ENCODE measurements around the gene GAS7.

GAS7 gene

DNA sequence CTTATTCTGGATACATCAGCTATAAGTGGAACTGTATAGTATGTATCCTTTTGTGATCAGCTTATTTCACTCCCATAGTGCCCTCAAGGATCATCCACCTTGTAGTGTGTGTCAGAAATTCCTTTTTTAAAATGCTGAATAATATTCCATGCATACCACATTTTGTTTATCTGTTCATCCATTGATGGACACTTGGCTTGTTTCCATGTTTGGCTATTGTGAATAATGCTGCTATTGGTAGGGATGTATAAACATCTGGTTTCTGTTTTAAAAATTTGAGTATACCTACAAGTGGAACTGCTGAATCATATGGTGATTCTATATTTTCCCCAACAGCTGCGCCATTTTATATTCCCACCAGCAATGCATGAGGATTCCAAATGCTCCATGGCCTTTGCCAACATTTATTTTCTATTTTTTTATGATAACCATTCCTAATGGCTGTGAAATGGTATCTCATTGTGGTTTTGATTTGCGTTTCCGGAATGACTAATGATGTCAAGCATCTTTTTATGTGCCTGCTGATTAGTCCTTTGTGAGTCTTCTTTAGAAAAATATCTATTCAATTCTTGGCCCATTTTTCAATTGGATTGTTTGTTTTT lies 304.9 kb downstream of the GAS7 start:
- H3K4me3 ChIP-seq (replicated peaks; ENCODE audit: insufficient read depth, low read length) = no peak overlapping the region
- TF ChIP-seq, protein P1, sequence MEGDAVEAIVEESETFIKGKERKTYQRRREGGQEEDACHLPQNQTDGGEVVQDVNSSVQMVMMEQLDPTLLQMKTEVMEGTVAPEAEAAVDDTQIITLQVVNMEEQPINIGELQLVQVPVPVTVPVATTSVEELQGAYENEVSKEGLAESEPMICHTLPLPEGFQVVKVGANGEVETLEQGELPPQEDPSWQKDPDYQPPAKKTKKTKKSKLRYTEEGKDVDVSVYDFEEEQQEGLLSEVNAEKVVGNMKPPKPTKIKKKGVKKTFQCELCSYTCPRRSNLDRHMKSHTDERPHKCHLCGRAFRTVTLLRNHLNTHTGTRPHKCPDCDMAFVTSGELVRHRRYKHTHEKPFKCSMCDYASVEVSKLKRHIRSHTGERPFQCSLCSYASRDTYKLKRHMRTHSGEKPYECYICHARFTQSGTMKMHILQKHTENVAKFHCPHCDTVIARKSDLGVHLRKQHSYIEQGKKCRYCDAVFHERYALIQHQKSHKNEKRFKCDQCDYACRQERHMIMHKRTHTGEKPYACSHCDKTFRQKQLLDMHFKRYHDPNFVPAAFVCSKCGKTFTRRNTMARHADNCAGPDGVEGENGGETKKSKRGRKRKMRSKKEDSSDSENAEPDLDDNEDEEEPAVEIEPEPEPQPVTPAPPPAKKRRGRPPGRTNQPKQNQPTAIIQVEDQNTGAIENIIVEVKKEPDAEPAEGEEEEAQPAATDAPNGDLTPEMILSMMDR (IDR thresholded peaks at IDR 0.05; ENCODE audit: insufficient read depth, low read length) = no peak
- TF ChIP-seq GABPA (IDR thresholded peaks at IDR 0.05; ENCODE audit: low read depth) (no peak), POLR2AphosphoS5 (IDR thresholded peaks at IDR 0.05; ENCODE audit: low read depth) (no peak), REST (IDR thresholded peaks at IDR 0.05; ENCODE audit: insufficient replicate concordance, low read depth) (no peak), SPI1 (IDR thresholded peaks at IDR 0.05; ENCODE audit: borderline replicate concordance, low read depth) (no peak)
- no peaks in the 10 kb centered on the region for H3K27me3 ChIP-seq (ENCODE audit: insufficient read depth, poor library complexity, severe bottlenecking)
- H3K27ac ChIP-seq (replicated peaks) = no peak overlapping the region
- DNase-seq (ENCODE audit: low read depth in 1 of 2, low spot score in 1 of 2) = no peak

DNA sequence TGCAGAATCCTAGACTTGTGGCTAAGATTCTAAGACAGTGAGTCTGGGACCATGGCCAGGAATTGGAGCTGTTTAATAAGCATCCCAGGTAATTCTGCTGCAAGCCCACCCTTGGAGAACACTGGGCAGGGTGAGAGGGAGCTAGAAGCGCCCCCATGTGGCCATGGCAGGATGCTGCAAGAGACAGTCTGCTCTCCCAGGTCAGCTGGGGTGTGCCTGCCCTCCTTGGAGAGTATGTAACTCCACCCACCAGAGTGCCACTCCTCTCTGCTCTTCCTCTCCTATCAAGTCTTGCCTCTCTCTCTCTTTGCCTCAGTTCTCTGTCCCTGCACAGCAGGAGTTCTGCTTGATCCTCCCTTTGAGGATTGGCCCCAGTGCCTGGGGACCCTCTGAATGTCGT lies 308.3 kb downstream of the GAS7 start:
- TF ChIP-seq, protein P1 (IDR thresholded peaks at IDR 0.05; ENCODE audit: insufficient read depth, low read length) = peak; percentile 18
- no peak for TF ChIP-seq REST (IDR thresholded peaks at IDR 0.05; ENCODE audit: insufficient replicate concordance, low read depth)
- no peak overlapping the region for H3K4me3 ChIP-seq (replicated peaks; ENCODE audit: insufficient read depth, low read length)
- no peak for DNase-seq (ENCODE audit: low read depth in 1 of 2, low spot score in 1 of 2)
- no peak overlapping the region for H3K27ac ChIP-seq (replicated peaks)
- H3K27me3 ChIP-seq (ENCODE audit: insufficient read depth, poor library complexity, severe bottlenecking) = no peaks in the 10 kb centered on the region

GRCh38 chr17:9887508-9887907 lies 310.9 kb downstream of the GAS7 start:
- Histone ChIP-seq H3K4me3 (replicated peaks; ENCODE audit: insufficient read depth, low read length) (no peak overlapping the region), H3K27ac (replicated peaks) (no peak overlapping the region), H3K27me3 (ENCODE audit: insufficient read depth, poor library complexity, severe bottlenecking) (no peaks in the 10 kb centered on the region)
- no peak for DNase-seq (ENCODE audit: low read depth in 1 of 2, low spot score in 1 of 2)
- no peak for TF ChIP-seq POLR2AphosphoS5 (IDR thresholded peaks at IDR 0.05; ENCODE audit: low read depth)
- TF ChIP-seq, protein P1 (IDR thresholded peaks at IDR 0.05; ENCODE audit: insufficient read depth, low read length) = no peak
- no peak for TF ChIP-seq GABPA (IDR thresholded peaks at IDR 0.05; ENCODE audit: low read depth)
- no peak for TF ChIP-seq REST (IDR thresholded peaks at IDR 0.05; ENCODE audit: insufficient replicate concordance, low read depth)
- TF ChIP-seq SPI1 (IDR thresholded peaks at IDR 0.05; ENCODE audit: borderline replicate concordance, low read depth) = no peak
